HG03196 (cell line): Measurements from ENCODE around the gene MPZ.
"Not testable (repeated sequence)": the region's sequence is repeated elsewhere in the genome, so short reads cannot be mapped to it uniquely, and the experiment has no call there.

Source experiments
- ATAC-seq: cut with Tn5 transposase; IDR thresholded peaks from one replicate; pipeline ENCODE4 v1.9.1; 2021; ENCODE audit not compliant: unreplicated experiment

Gene MPZ

GRCh38 chr1:161309868-161310267 lies at the start of gene MPZ:
TSS of gene MPZ (minus strand) at chr1:161309968. CDS start at chr1:161309905, 63 bp downstream.
- no peak for ATAC-seq

DNA sequence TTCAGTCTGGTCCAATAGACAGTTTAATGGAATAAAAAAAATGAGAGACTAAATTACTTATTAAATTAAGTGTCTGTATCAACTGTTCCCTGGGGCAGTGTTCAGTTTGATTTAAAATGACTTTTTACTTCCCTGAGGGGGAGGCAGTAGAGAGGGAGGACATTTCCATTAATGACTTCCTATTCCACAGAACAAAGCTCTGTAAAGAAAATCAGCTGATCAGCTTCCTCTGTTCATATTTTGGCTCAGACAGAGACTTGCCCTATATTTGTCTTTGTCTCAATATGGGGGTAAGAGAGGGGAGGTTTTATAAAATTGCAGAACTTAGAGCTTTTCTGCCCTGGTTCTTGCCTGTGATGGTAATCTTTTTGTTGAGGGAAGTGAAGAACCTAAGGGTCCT lies 49.5 kb upstream of the MPZ start:
- no peak for ATAC-seq

DNA sequence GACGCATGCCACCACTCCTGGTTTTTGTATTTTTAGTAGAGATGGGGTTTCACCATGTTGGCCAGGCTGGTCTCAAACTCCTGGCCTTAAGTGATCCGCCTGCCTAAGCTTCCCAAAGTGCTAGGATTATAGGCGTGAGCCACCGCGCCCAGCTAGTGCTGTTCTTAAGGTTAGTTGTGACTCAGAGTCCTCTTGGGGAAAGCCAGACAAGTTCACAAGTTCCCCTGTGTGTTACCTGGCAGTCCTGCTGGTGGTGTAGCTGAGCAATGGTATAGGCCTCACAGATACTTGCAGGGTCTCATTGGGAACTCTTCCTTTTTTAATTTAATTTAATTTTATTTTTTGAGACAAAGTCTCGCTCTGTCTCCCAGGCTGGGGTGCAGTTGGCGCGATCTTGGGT lies 47.3 kb upstream of the MPZ start:
- ATAC-seq = no peak

GRCh38 chr1:161351482-161351881 lies 41.7 kb upstream of the MPZ start:
- no peak for ATAC-seq

GRCh38 chr1:161350671-161351070 lies 40.9 kb upstream of the MPZ start:
- ATAC-seq = no peak

DNA sequence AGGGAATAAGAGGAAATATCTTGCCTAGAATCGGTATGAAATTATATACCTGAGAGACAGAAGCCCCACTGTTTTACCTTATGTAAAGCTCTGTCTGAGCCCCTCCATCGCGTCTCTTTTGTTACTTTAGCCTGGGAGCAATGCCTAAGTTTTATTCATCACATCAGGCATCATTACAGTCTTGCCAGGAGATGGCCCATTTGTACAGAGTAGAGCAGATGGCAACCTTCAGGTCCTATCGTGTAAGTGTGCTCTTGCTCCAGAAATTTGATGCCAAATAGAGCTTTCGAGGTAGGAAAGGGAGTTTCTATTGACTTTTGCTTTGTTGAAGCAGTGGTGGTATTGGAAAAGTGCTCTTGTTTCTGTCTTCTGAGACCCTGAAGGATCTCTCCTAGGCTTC lies 33.1 kb upstream of the MPZ start:
- no peak for ATAC-seq

DNA sequence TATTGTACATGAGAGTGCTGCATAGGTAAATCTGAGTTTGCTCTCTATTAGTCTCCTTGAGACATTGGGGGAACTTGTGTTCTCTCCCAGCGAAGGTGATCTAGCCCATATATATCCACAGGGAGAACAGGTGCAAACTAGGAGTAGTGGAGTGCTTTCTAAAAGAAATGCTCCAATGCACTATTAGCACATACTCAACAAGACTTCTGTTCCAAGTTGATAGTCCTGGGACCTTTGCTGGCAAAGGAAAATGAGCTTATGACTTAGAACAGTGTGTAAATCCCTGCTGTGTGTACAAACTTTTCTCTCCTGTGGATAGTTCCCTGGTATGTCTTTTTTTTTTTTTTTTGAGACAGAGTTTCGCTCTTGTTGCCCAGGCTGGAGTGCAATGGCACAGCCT lies 32.4 kb upstream of the MPZ start:
- ATAC-seq = no peak

GRCh38 chr1:161335796-161336195 lies 26.0 kb upstream of the MPZ start:
- no peak for ATAC-seq

GRCh38 chr1:161333166-161333565 lies 23.4 kb upstream of the MPZ start:
- ATAC-seq = no peak

- no peak for ATAC-seq
Measured at GRCh38 chr1:161330346-161330745, 20.6 kb upstream of the MPZ start.

GRCh38 chr1:161324020-161324419 lies 14.3 kb upstream of the MPZ start:
- ATAC-seq = no peak

GRCh38 chr1:161315841-161316674 lies 6.3 kb upstream of the MPZ start:
- ATAC-seq = not testable (repeated sequence)

DNA sequence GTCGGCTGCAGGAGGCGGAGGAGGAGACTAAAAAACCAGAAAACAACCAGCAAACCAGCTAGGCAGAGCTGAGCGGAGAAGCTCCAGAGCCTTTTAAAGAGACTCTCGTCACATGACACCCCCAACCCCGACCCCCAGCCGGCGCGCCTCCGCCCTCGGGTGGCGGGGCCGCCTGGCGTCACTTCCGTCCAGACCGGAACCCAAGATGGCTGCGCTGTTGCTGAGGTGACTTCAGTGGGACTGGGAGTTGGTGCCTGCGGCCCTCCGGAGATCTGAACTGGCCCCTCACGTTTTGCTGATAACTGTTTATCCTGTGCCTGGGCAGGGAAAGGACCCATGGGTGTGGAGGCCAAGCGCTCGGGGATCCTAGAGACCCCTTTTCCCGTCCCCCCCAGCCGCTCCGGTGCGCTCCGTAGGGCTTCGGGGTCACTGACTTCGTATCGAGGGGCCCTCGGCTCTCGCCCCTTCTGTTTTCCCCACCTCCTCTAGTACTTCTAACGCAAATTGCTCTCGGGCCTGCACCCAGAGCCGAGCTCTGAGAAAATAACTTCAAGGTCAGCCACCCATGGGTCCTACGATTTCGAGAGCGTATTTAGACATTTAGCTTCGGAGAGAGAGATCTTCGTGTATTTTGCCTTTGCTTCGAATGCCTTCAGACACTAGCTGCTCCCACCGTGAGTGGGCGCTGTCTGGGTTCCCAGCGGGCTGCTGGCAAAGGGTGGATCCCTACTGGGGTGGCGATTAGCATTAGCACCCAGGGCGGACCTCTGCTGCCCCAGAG lies 4.6 kb upstream of the MPZ start, which contains the start of gene SDHC:
Gene SDHC (plus strand): TSS at position 181 of the 781 bp plus-strand sequence. CDS start 25 bp downstream, at position 206.
- peak; percentile 93 for ATAC-seq

GRCh38 chr1:161313554-161314200 lies 3.9 kb upstream of the MPZ start:
- no peak for ATAC-seq

DNA sequence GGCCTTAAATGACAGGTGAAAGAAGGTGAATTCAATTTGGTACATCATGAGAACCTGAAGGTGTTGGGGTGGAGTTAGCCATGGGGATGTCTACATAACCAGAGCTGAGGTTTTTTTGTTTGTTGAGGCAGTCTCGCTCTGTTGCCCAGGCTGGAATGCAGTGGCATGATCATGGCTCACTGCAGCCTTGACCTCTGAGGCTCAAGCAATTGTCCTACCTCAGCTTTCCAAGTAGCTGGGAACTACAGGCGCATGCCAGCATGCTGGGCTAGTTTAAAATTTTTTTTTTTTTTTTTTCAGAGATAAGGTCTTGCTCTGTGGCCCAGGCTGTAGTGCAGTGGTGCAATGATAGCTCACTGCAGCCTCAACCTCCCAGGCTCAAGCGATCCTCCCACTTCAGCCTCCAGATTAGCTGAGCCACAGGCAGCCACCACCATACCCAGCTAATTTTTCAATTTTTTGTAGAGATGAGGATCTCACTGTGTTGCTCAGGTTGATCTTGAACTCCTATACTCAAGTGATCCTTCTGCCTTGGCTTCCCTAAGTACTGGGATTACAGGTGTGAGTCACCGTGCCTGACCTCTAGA lies 1.9 kb upstream of the MPZ start:
- no peak for ATAC-seq

GRCh38 chr1:161307892-161308638 lies 1.7 kb downstream of the MPZ start:
- ATAC-seq = no peak

GRCh38 chr1:161307230-161307768 lies 2.5 kb downstream of the MPZ start:
- no peak for ATAC-seq

DNA sequence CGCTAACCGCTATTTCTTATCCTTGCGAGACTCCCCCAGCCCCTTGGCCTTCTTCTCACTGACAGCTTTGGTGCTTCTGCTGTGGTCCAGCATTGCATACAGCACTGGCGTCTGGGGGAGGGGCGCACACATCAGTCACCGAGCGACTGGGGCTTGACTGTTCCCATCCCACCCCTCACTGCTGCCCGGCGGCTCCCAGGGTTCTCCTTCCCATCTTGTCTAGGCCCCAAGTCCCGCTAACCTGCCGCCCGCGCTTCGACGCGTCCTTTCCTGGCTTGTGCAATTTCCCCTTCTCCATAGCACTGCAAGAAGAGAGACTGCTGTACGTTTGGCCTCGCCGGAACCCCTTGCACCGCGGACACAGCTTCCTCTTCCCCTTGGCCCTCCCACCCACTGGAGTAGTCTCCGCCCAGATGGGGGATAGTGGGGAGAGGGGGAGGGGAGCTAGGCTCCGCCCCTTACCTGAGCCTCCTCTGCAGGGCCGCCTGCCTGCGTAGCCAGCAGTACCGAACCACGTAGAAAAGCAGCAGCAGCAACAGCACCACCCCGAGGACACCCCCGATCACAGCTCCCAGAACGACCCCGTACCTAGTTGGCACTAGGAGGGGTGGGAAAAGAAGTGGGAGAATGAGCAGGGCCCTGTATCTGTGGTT lies 3.8 kb downstream of the MPZ start:
- no peak for ATAC-seq

GRCh38 chr1:161304927-161305866 lies 4.6 kb downstream of the MPZ start:
- no peak for ATAC-seq
